ENCODE measurements around the gene MAGEA8. TPM values are rescaled to one million over a fixed set of nuclear protein-coding genes. Genes with fewer than 3 reads are reported as not detected.
"Not testable (repeated sequence)": the region's sequence is repeated elsewhere in the genome, so short reads cannot be mapped to it uniquely, and the experiment has no call there.

Gene MAGEA8
- total RNA-seq, 1 donor from 2014 or later = not detected

DNA sequence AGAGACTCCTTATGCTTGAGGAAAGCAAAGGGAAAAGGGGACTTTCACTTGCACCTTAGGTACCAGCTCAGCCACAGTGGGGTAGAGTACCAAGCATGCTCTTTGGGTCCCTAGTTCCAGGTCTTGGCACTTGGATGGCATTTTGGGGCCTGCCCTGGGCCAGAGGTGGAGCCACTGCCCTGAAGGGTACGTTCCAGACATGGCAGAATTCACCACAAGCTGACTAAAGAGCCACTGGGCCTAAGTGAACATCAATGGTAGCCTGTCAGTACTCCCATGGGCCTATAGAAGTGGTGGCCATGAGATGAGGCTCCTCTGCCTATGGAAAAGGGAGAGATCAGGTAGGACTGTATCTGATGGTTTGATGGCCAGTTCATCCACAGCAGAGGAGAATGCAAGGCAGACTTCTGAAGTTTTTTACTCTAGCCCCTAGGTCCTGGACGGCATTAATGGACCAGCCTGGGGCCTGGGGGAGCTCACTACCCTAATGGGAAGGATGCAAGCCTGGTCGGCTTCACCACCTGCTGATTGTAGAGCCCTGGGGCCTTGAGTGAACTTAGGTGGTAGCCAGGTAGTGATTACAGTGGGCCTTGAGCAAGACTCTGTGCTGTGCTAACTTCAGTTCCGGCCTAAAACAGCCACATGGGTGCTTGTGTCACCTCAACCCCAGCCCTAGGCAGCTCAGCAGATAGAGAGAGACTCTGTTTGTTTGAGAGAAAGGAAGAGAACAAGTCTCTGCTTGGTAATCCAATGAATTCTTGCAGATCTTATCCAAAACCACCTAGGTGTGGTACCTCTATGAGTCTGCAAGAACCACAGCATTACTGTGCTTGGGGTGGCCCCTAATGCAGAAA, 28.6 kb downstream of the MAGEA8 start:
- H3K36me3 Mint-ChIP-seq (ENCODE audit: low read depth) = peaks cover 5% of the 10 kb centered on the region
- intact Hi-C loops (cut with micrococcal nuclease) = loop anchor here (1.0 kb wide), 2 partner anchors 11 to 38 kb away; no protein-coding TSS in a partner anchor
- no peak overlapping the region for H3K27ac Mint-ChIP-seq
- H3K9me3 Mint-ChIP-seq = peaks cover 10% of the 10 kb centered on the region
- H3K4me3 Mint-ChIP-seq = no peak overlapping the region
- H3K27me3 Mint-ChIP-seq (ENCODE audit: insufficient read depth) = no peaks in the 10 kb centered on the region
- DNase-seq (ENCODE audit: low spot score) = no peak
- peaks cover 15% of the 10 kb centered on the region for H3K4me1 Mint-ChIP-seq (ENCODE audit: low read depth)

DNA sequence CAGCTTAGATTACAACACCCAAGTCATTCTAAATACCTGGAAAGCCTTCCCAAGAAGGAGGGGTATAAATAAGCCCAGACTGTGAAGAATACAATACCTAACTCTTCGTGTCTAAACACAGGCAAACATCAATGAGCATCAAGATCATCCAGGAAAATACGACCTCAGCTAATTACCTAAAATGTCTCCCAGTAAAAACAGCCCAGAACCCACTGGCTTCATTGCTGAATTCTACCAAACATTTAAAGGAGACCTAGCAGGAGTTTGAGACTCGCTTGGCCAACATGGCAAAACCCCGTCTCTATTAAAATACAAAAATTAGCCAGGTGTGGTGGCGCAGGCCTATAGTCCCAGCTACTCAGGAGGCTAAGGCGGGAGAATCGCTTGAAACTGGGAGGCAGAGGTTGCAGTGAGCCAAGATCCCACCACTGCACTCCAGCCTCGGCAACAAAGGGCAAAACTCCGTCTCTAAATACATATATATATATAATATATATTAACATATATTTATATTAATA, 29.3 kb downstream of the MAGEA8 start:
- H3K4me1 Mint-ChIP-seq (ENCODE audit: low read depth) = peaks cover 12% of the 10 kb centered on the region
- no peaks in the 10 kb centered on the region for H3K27me3 Mint-ChIP-seq (ENCODE audit: insufficient read depth)
- no peak overlapping the region for H3K4me3 Mint-ChIP-seq
- H3K27ac Mint-ChIP-seq = no peak overlapping the region
- intact Hi-C loops (cut with micrococcal nuclease) = loop anchor here (1.0 kb wide), 2 partner anchors 12 to 39 kb away; no protein-coding TSS in a partner anchor
- no peak for DNase-seq (ENCODE audit: low spot score)
- H3K9me3 Mint-ChIP-seq = peaks cover 10% of the 10 kb centered on the region
- peaks cover 5% of the 10 kb centered on the region for H3K36me3 Mint-ChIP-seq (ENCODE audit: low read depth)

DNA sequence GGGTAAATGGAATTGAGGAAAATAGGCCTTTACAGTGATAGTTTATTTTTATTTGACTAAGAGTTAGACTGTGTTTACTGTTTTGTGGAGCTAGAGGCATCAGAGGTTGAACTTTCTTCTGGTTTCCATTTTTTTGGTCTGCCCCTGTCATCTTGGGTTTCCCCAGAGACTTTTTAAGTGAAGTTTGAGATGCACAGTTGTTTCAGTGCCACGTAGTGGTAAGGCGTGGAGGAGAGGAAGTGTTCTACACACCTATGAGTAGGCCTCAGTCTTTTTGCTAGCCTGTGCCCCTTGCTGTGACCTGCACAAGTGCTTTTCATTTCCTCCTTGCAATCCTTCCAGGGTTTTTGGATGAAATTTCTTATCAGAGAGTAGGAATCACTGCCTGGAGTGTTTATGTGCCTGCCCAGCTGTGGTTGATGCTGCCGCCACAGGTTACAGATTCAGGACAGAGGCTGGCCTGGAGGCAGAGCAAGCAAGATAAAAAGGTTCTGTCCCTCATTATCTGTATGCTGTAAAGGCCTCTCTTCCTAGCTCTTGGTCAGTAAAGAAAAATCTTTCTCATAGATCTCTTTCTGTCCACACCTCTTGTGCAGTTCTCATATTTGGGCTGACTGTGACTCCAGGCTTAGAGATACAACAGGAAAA, 35.9 kb downstream of the MAGEA8 start:
- peak; percentile 31 for DNase-seq (ENCODE audit: low spot score)
- intact Hi-C loops (cut with micrococcal nuclease) = no loop called here
- H3K27ac Mint-ChIP-seq = peak overlapping the region; percentile 76
- peaks cover 5% of the 10 kb centered on the region for H3K36me3 Mint-ChIP-seq (ENCODE audit: low read depth)
- H3K27me3 Mint-ChIP-seq (ENCODE audit: insufficient read depth) = no peaks in the 10 kb centered on the region
- H3K4me3 Mint-ChIP-seq = no peak overlapping the region
- H3K4me1 Mint-ChIP-seq (ENCODE audit: low read depth) = peaks cover 20% of the 10 kb centered on the region
- peaks cover 10% of the 10 kb centered on the region for H3K9me3 Mint-ChIP-seq

- H3K4me3 Mint-ChIP-seq; DNase-seq (ENCODE audit: low spot score); H3K27ac Mint-ChIP-seq; H3K27me3 Mint-ChIP-seq (ENCODE audit: insufficient read depth); intact Hi-C loops (cut with micrococcal nuclease); H3K9me3 Mint-ChIP-seq; H3K4me1 Mint-ChIP-seq (ENCODE audit: low read depth); H3K36me3 Mint-ChIP-seq (ENCODE audit: low read depth): not testable (repeated sequence)
These were observed 42.9 kb downstream of the MAGEA8 start for GRCh38 chrX:149923836-149924235.

DNA sequence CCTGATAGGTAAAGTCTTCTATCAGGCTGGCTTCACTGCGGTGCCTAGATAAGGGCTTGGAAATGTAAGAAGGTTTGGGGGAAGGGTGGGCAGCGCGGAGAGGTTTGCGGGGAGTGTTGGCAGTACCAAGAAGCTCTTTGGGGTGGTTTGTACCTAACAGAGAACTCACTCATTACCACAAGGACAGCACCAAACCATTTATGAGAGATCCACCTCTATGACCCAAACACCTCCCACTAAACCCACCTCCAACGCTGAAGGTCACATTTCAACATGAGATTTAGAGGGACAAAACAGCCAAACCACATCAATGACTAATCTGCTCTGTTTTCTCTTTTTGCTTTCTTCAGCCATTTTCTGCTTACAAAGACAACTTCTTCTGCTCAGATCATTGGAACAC, 43.5 kb downstream of the MAGEA8 start:
- H3K9me3 Mint-ChIP-seq; H3K36me3 Mint-ChIP-seq (ENCODE audit: low read depth); H3K27me3 Mint-ChIP-seq (ENCODE audit: insufficient read depth); DNase-seq (ENCODE audit: low spot score); H3K27ac Mint-ChIP-seq; H3K4me3 Mint-ChIP-seq; intact Hi-C loops (cut with micrococcal nuclease); H3K4me1 Mint-ChIP-seq (ENCODE audit: low read depth): not testable (repeated sequence)

GRCh38 chrX:149927245-149927963, 46.4 kb downstream of the MAGEA8 start:
- not testable (repeated sequence) for H3K9me3 Mint-ChIP-seq

GRCh38 chrX:149927964-149928258, 46.9 kb downstream of the MAGEA8 start:
- H3K27ac Mint-ChIP-seq; intact Hi-C loops (cut with micrococcal nuclease); H3K27me3 Mint-ChIP-seq (ENCODE audit: insufficient read depth); H3K9me3 Mint-ChIP-seq; H3K4me1 Mint-ChIP-seq (ENCODE audit: low read depth); H3K36me3 Mint-ChIP-seq (ENCODE audit: low read depth); DNase-seq (ENCODE audit: low spot score); H3K4me3 Mint-ChIP-seq: not testable (repeated sequence)

More at GRCh38 chrX:149927245-149927963, 46.4 kb downstream of the MAGEA8 start:
- H3K4me1 Mint-ChIP-seq (ENCODE audit: low read depth); H3K27me3 Mint-ChIP-seq (ENCODE audit: insufficient read depth); intact Hi-C loops (cut with micrococcal nuclease); H3K36me3 Mint-ChIP-seq (ENCODE audit: low read depth); H3K27ac Mint-ChIP-seq; DNase-seq (ENCODE audit: low spot score); H3K4me3 Mint-ChIP-seq: not testable (repeated sequence)

GRCh38 chrX:149928635-149929034, 47.7 kb downstream of the MAGEA8 start:
- intact Hi-C loops (cut with micrococcal nuclease); H3K4me1 Mint-ChIP-seq (ENCODE audit: low read depth); H3K4me3 Mint-ChIP-seq; H3K27me3 Mint-ChIP-seq (ENCODE audit: insufficient read depth); H3K9me3 Mint-ChIP-seq; H3K36me3 Mint-ChIP-seq (ENCODE audit: low read depth): not testable (repeated sequence)
- DNase-seq (ENCODE audit: low spot score) = peak; percentile 25
- H3K27ac Mint-ChIP-seq = peak overlapping the region; percentile 61

- H3K27me3 Mint-ChIP-seq (ENCODE audit: insufficient read depth); H3K9me3 Mint-ChIP-seq; H3K36me3 Mint-ChIP-seq (ENCODE audit: low read depth); DNase-seq (ENCODE audit: low spot score); H3K4me3 Mint-ChIP-seq; H3K4me1 Mint-ChIP-seq (ENCODE audit: low read depth); intact Hi-C loops (cut with micrococcal nuclease): not testable (repeated sequence)
- peak within 1 kb of the TSS; percentile 61 for H3K27ac Mint-ChIP-seq
These were observed 48.4 kb downstream of the MAGEA8 start, which contains the start of gene HSFX4 for GRCh38 chrX:149929400-149929799. HSFX4 (plus strand) TSS chrX:149929573; CDS start chrX:149929645, 72 bp downstream.

GRCh38 chrX:149931355-149931754, 50.4 kb downstream of the MAGEA8 start:
- not testable (repeated sequence) for H3K4me1 Mint-ChIP-seq (ENCODE audit: low read depth); H3K36me3 Mint-ChIP-seq (ENCODE audit: low read depth); H3K4me3 Mint-ChIP-seq; H3K9me3 Mint-ChIP-seq; DNase-seq (ENCODE audit: low spot score); H3K27me3 Mint-ChIP-seq (ENCODE audit: insufficient read depth); H3K27ac Mint-ChIP-seq
- intact Hi-C loops (cut with micrococcal nuclease) = loop anchor here (10.0 kb wide), 3 partner anchors 763 to 1463 kb away; partner anchors contain the start of genes CD99L2, MTMR1 and VMA21

GRCh38 chrX:149932150-149932549, 51.2 kb downstream of the MAGEA8 start:
- not testable (repeated sequence) for H3K9me3 Mint-ChIP-seq; H3K27me3 Mint-ChIP-seq (ENCODE audit: insufficient read depth); H3K27ac Mint-ChIP-seq; H3K4me1 Mint-ChIP-seq (ENCODE audit: low read depth); H3K4me3 Mint-ChIP-seq; H3K36me3 Mint-ChIP-seq (ENCODE audit: low read depth); DNase-seq (ENCODE audit: low spot score)
- intact Hi-C loops (cut with micrococcal nuclease) = loop anchor here (10.0 kb wide), 3 partner anchors 763 to 1463 kb away; partner anchors contain the start of genes CD99L2, MTMR1 and VMA21

DNA sequence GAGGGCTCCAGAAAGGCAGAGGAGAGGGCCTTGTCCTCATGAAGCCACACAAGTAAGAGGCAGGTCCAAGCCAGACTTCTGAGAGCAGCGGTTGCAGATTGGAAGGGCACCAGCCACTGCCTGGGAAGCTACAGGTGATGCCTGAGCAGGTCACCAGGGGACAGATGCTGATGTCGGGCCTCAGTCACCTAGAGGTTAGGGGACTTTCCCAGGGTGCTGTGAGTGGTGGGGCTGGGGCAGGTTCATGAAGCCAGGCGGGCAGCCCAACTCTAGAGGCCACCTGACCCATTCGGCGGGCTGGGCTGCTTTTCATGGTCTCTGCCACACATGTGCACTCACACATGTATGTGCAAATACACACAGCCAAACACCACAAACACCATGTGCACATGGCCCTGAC, 52.0 kb downstream of the MAGEA8 start:
- H3K4me1 Mint-ChIP-seq (ENCODE audit: low read depth); H3K27me3 Mint-ChIP-seq (ENCODE audit: insufficient read depth); H3K4me3 Mint-ChIP-seq; H3K27ac Mint-ChIP-seq; H3K36me3 Mint-ChIP-seq (ENCODE audit: low read depth); DNase-seq (ENCODE audit: low spot score); H3K9me3 Mint-ChIP-seq: not testable (repeated sequence)
- intact Hi-C loops (cut with micrococcal nuclease) = loop anchor here (10.0 kb wide), 3 partner anchors 762 to 1462 kb away; partner anchors contain the start of genes CD99L2, MTMR1 and VMA21
